Stomach (tissue), 9 donors: Measurements from ENCODE around the gene LHFPL2. TPM values are rescaled to one million over a fixed set of nuclear protein-coding genes. Genes with fewer than 3 reads are reported as not detected.

ENCODE experiments used
- DNase-seq, 2 donors: peaks; one replicate each; pipeline versions ENCODE4 v3.0.0 to v3.0.0-alpha.2; 2013 to 2019
- H3K27ac ChIP-seq, 5 donors: fragments of 200-600 bp in 4 of 5; sonication (generic) in 4 of 5; one replicate each; pipeline ENCODE4 v1.5.1; 2013 to 2019; ENCODE audit warnings: mild to moderate bottlenecking in 1 of 5, moderate library complexity in 1 of 5
- H3K27me3 ChIP-seq, 3 donors: fragments of 200-600 bp; sonication (generic); one replicate each; pipeline ENCODE4 v1.5.1; 2017 to 2019; ENCODE audit warnings: mixed run types in 1 of 3
- H3K36me3 ChIP-seq, 4 donors: fragments of 200-600 bp; sonication (generic); 1 replicate in 3 of 4; 2 replicates in 1 of 4; pipeline ENCODE4 v1.5.1; 2016 to 2019
- H3K4me1 ChIP-seq, 4 donors: fragments of 200-600 bp; sonication (generic); one replicate each; pipeline ENCODE4 v1.5.1; 2016 to 2019
- H3K4me3 ChIP-seq, 4 donors: fragments of 200-600 bp; sonication (generic) in 3 of 4; one replicate each; pipeline ENCODE4 v1.5.1; 2016 to 2019; ENCODE audit warnings: mild to moderate bottlenecking in 1 of 4
- H3K9me3 ChIP-seq, 4 donors: fragments of 200-600 bp; sonication (generic); one replicate each; pipeline ENCODE4 v1.5.1; 2016 to 2019
- CTCF ChIP-seq, 7 experiments: fragments of 450-650 bp in 4 of 7; fragments of 200-600 bp in 3 of 7; sonication (generic) in 3 of 7; IDR thresholded peaks; one replicate each; pipeline ENCODE4 v1.5.1; 2016 to 2019; ENCODE audit warnings: antibody characterized with exemption in 7 of 7, control low read depth in 2 of 7, mild to moderate bottlenecking in 1 of 7
- EP300 ChIP-seq: sonication (generic); formaldehyde crosslinking; IDR thresholded peaks from one replicate; pipeline ENCODE4 v1.6.1; 2017; ENCODE audit warnings: antibody characterized with exemption
- POLR2A ChIP-seq, 4 donors: fragments of 450-650 bp; IDR thresholded peaks; one replicate each; pipeline ENCODE4 v1.6.1; 2016; ENCODE audit warnings: antibody characterized with exemption in 4 of 4, control low read depth in 2 of 4, mild to moderate bottlenecking in 1 of 4, moderate library complexity in 1 of 4
- POLR2AphosphoS5 ChIP-seq, 3 donors: sonication (generic); formaldehyde crosslinking; IDR thresholded peaks; one replicate each; pipeline ENCODE4 v1.6.1; 2016; ENCODE audit warnings: antibody characterized with exemption in 3 of 3
- WGBS, 5 donors: extraction: QIAGEN DNeasy Blood & Tissue Kit in 3 of 5; methylation state at CpG; one replicate each; pipeline versions ENCODE4 v1.1.5 to v1.1.7; 2013 to 2018; 5-methylcytosine and 5-hydroxymethylcytosine counted together
- intact Hi-C: fragments of 100-400 bp; cut with DNase I; formaldehyde crosslinking; loops from one replicate; pipeline ENCODE4 v1.15.1; 2023; ENCODE audit warnings: low total_unique reads
- polyA plus RNA-seq, 3 donors: library from polyadenylated mRNA; stranded (reverse); fragments of 200-250 nt; gene quantifications; one replicate each; pipeline ENCODE4 v1.2.3, GENCODE V29; 2013
- total RNA-seq, 5 donors: library from RNA; depleted of rRNA; stranded (reverse); fragments of >200 nt; gene quantifications; one replicate each; pipeline versions ENCODE4 v1.1.0 to v1.2.3, GENCODE V29; 2014 to 2016
- donor health status: healthy with polysubstance abuse.
- donor health status: Bipolar disorder and iron deficiency.
- donor health status: healthy.

Gene LHFPL2
- total and polyA plus RNA-seq, 8 donors, result 3.7 to 53.6 (median 24.3) TPM

- Histone ChIP-seq H3K4me3 (no peak overlapping the region), H3K27ac (peak overlapping the region; percentile 19 to 80 (median 77)), H3K9me3 (no peaks in the 10 kb centered on the region), H3K36me3 (no peaks in the 10 kb centered on the region), H3K4me1 (peaks cover 9 to 63% (median 22%) of the 10 kb centered on the region in 4 donors), H3K27me3 (no peaks in the 10 kb centered on the region)
- TF ChIP-seq CTCF (IDR thresholded peaks at IDR 0.05), result no peak
- TF ChIP-seq EP300, result no peak
- no peak for TF ChIP-seq POLR2A (IDR thresholded peaks at IDR 0.05)
- peak in 1 of 3 donors; percentile 50 for TF ChIP-seq POLR2AphosphoS5 (IDR thresholded peaks at IDR 0.05)
- DNase-seq, result no peak
- intact Hi-C loops, result no loop called here
- 77 to 91% (median 81%) methylated on average over 7 of the region's 7 CpGs for WGBS, 5 donors
These were observed 122.5 kb downstream of the LHFPL2 start for GRCh38 chr5:78526049-78526525.

- Histone ChIP-seq H3K4me1 (peaks cover 15 to 62% (median 30%) of the 10 kb centered on the region in 4 donors), H3K9me3 (no peaks in the 10 kb centered on the region), H3K27me3 (no peaks in the 10 kb centered on the region), H3K4me3 (no peak overlapping the region), H3K36me3 (no peaks in the 10 kb centered on the region), H3K27ac (peak overlapping the region in 4 of 5 donors; percentile 45 to 65 (median 55))
- intact Hi-C loops, result no loop called here
- 73 to 83% (median 79%) methylated on average over 15 of the region's 15 CpGs for WGBS, 5 donors
- DNase-seq, result peak in 1 of 2 donors; percentile 66
- no peak for TF ChIP-seq CTCF (IDR thresholded peaks at IDR 0.05)
- no peak for TF ChIP-seq POLR2AphosphoS5 (IDR thresholded peaks at IDR 0.05)
- TF ChIP-seq POLR2A (IDR thresholded peaks at IDR 0.05), result no peak
- no peak for TF ChIP-seq EP300
These were observed 125.0 kb downstream of the LHFPL2 start for GRCh38 chr5:78523314-78524193.

- Histone ChIP-seq H3K27ac (no peak overlapping the region), H3K9me3 (no peaks in the 10 kb centered on the region), H3K4me3 (no peak overlapping the region), H3K36me3 (no peaks in the 10 kb centered on the region), H3K4me1 (peaks cover 11 to 59% (median 30%) of the 10 kb centered on the region in 4 donors), H3K27me3 (no peaks in the 10 kb centered on the region)
- no peak for DNase-seq
- intact Hi-C loops, result no loop called here
- TF ChIP-seq EP300, result no peak
- 62 to 75% (median 70%) methylated on average over 9 of the region's 9 CpGs for WGBS, 5 donors
These were observed 125.9 kb downstream of the LHFPL2 start for GRCh38 chr5:78522476-78523260.

GRCh38 chr5:78521455-78521854, 127.1 kb downstream of the LHFPL2 start:
- no peak for DNase-seq
- WGBS, 5 donors, result 31 to 51% (median 50%) methylated on average over 2 of the region's 2 CpGs
- Histone ChIP-seq H3K9me3 (no peaks in the 10 kb centered on the region), H3K27me3 (no peaks in the 10 kb centered on the region), H3K4me3 (no peak overlapping the region), H3K27ac (no peak overlapping the region), H3K4me1 (peaks cover 7 to 54% (median 24%) of the 10 kb centered on the region in 4 donors), H3K36me3 (no peaks in the 10 kb centered on the region)
- intact Hi-C loops, result no loop called here
- TF ChIP-seq POLR2AphosphoS5 (IDR thresholded peaks at IDR 0.05), result no peak
- no peak for TF ChIP-seq CTCF (IDR thresholded peaks at IDR 0.05)
- no peak for TF ChIP-seq POLR2A (IDR thresholded peaks at IDR 0.05)
- TF ChIP-seq EP300, result no peak
